Mucosa of descending colon (tissue), 3 donors: ENCODE data around the gene ZNF618. TPM values are rescaled to one million over a fixed set of nuclear protein-coding genes. Genes with fewer than 3 reads are reported as not detected.

Experiments used
- ATAC-seq: fragments of 200-7000 bp; cut with Tn5 transposase; one replicate; pipeline ENCODE4 v1.9.1; 2020; ENCODE audit warnings: mild to moderate bottlenecking, moderate library complexity
- DNase-seq, 3 donors: peaks; one replicate each; pipeline ENCODE4 v3.0.0-alpha.2; 2020
- H3K36me3 ChIP-seq: fragments of 200-600 bp; one replicate; pipeline ENCODE4 v1.8.0; 2021; ENCODE audit warnings: low read depth, mild to moderate bottlenecking
- H3K4me1 ChIP-seq: fragments of 200-600 bp; one replicate; pipeline ENCODE4 v1.8.0; 2021; ENCODE audit warnings: low read depth, mild to moderate bottlenecking
- H3K4me3 ChIP-seq: fragments of 200-600 bp; one replicate; pipeline ENCODE4 v1.8.0; 2021; ENCODE audit warnings: mild to moderate bottlenecking
- H3K9me3 ChIP-seq: fragments of 200-600 bp; one replicate; pipeline ENCODE4 v1.8.0; 2021; ENCODE audit warnings: mild to moderate bottlenecking
- intact Hi-C, 2 donors: fragments of 100-400 bp; cut with DNase I in 1 of 2; cut with micrococcal nuclease in 1 of 2; formaldehyde crosslinking; loops; one replicate each; pipeline versions ENCODE4 v1.11.0 to v1.11.1; 2022; cut with DNase I, micrococcal nuclease
- total RNA-seq, 3 donors: library from RNA; stranded (reverse); fragmentation: NEBNext Ultra II Directional in 2 of 3; extraction: Animal tissue kit (Norgen Biotek cat#: 25700) in 2 of 3; gene quantifications; one replicate each; pipeline versions ENCODE4 v1.2.1 to v1.2.4, GENCODE V29; 2021 to 2023
- TF ChIP-seq, protein P1 (sequence below): fragments of 200-600 bp; IDR thresholded peaks from one replicate; pipeline ENCODE4 v1.8.0; 2022; ENCODE audit warnings: antibody characterized with exemption, mild to moderate bottlenecking
- donor health status: DM: no; HTN: no; CAD: no; lungs with moderate emphysema.
- donor health status: DM: no; HTN: no; CAD: no.
- donor health status: DM: no; HTN: yes; CAD: no.

Gene ZNF618
- total RNA-seq, 3 donors from 2014 or later = 2.7 to 6.2 (median 3.7) TPM

DNA sequence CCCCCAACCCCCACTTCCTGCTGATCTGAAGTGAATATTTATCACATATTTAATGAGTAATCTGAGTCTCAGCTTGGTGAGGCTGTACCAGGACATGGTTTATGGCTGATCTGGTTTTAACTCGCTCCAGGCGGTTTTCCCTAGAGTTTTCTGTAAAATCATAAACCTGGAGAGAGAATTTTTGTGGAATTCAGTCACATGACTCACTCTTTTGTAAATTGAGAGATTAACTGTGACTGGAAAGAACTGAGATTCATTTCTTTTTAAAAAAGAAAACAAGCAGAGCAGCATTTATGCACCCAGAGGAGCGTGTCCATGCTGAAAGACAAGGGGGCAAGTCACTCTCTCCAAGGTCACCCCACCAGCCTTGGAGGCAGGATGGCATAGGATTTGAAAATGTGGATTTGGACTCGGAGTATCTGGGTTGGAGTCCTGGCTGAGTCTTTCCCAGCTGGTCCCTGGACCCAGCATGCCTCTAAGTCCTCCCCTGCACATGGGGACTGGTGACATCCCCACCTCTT, 81.8 kb downstream of the ZNF618 start:
- Histone ChIP-seq H3K9me3 (no peaks in the 10 kb centered on the region), H3K4me1 (no peaks in the 10 kb centered on the region), H3K4me3 (no peak overlapping the region), H3K36me3 (no peaks in the 10 kb centered on the region)
- ATAC-seq (peak; percentile 78), DNase-seq (peak in 1 of 3 donors; percentile 56)
- intact Hi-C loops = no loop called here
- TF ChIP-seq, protein P1, sequence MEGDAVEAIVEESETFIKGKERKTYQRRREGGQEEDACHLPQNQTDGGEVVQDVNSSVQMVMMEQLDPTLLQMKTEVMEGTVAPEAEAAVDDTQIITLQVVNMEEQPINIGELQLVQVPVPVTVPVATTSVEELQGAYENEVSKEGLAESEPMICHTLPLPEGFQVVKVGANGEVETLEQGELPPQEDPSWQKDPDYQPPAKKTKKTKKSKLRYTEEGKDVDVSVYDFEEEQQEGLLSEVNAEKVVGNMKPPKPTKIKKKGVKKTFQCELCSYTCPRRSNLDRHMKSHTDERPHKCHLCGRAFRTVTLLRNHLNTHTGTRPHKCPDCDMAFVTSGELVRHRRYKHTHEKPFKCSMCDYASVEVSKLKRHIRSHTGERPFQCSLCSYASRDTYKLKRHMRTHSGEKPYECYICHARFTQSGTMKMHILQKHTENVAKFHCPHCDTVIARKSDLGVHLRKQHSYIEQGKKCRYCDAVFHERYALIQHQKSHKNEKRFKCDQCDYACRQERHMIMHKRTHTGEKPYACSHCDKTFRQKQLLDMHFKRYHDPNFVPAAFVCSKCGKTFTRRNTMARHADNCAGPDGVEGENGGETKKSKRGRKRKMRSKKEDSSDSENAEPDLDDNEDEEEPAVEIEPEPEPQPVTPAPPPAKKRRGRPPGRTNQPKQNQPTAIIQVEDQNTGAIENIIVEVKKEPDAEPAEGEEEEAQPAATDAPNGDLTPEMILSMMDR = no peak

DNA sequence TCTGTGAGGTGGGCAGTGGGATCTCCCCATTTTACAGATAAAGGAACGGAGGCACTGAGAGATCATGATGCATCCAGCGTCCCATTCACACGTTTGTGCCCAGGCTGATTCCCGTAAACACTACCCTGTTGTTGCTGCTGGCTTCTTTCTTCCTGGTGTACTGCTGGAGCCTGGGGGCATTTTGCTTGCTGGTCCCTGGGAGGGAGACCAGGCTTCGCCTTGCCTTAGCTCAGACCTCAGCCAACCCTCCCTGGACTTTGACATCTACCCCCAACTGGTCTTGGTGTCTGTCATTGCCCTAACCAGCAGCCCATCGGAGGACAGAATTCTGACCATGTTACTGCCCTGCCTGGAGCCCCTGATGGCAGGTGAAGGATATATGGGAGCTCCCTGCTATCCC, 82.4 kb downstream of the ZNF618 start:
- no peak for ATAC-seq
- Histone ChIP-seq H3K4me3 (no peak overlapping the region), H3K4me1 (no peaks in the 10 kb centered on the region), H3K9me3 (no peaks in the 10 kb centered on the region), H3K36me3 (no peaks in the 10 kb centered on the region)
- TF ChIP-seq, protein P1 = no peak
- DNase-seq = no peak
- intact Hi-C loops = no loop called here

DNA sequence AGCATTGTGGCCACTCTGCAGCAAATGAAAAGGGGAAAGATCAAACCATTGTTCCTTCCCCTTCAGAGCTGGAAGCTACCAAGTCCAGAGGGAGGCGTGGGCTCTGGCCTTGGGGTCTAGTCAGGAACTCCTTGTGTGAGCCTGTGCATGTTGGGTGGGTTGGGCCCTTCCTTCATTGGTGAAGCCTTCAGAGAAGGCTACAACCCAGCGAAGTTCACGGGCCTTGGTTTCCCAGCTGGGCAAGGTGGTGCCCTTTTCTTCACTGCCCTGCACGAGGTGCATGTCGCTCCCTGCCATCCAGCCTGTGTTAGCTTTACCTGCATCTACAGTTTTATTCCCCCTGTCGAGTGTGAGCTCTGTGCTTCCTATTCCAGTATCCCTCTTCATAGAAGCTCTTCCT, 84.7 kb downstream of the ZNF618 start:
- H3K4me1 ChIP-seq = peaks cover 2% of the 10 kb centered on the region
- TF ChIP-seq, protein P1 = no peak
- no peaks in the 10 kb centered on the region for H3K9me3 ChIP-seq
- no peak overlapping the region for H3K4me3 ChIP-seq
- no peak for ATAC-seq
- no peak for DNase-seq
- intact Hi-C loops = no loop called here
- H3K36me3 ChIP-seq = no peaks in the 10 kb centered on the region

DNA sequence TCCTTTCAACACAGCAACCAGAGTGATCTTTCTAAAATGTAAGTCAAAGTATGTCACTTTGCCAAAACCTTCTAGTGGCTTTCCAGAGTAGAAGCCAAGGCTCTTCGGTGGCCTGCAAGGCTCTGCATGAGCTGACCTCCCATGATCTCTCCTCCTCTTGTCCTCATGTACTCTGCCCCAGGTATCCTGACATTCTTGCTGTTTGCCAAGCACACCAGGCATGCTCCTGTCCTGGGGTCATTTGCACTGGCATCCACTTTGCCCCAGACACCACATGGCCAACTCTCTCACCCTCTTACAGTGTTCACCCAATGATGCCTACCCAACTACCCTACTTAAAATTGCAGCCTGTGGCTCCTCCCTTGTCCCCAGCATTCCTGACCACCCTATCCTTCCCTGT, 86.3 kb downstream of the ZNF618 start:
- TF ChIP-seq, protein P1 = no peak
- ATAC-seq (no peak), DNase-seq (no peak)
- H3K4me3 ChIP-seq = no peak overlapping the region
- no peaks in the 10 kb centered on the region for H3K9me3 ChIP-seq
- intact Hi-C loops = no loop called here
- no peaks in the 10 kb centered on the region for H3K36me3 ChIP-seq
- peaks cover 13% of the 10 kb centered on the region for H3K4me1 ChIP-seq

DNA sequence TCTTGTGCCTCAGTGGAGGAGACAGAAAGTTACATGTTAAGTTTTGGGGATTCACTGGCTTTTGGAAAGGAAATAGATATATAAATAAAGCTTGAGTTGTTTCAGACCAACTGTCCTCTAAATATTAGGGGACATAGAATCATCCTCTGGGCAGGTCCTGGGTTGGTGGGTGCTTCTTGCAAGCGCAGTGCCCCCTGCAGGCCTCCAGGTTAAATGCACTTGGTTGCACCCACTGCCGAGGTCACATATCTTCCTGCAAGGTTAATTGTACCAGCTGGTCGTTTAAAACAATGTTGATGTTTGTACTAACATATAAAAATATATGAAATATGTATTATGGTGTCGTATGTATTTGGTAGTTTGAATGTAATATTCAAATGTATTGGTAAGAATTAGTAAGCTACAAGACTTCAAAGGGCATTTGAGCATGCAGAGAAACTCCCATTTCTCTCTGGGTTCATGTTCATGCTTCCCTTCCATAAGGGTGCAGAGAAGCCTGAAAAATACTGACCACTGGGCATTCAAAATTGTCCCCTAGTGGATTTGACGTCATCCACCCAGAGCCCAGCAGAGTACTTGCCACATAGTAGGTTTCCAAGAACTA, 87.0 kb downstream of the ZNF618 start:
- intact Hi-C loops = no loop called here

More for the DNA sequence above, 87.0 kb downstream of the ZNF618 start:
- TF ChIP-seq, protein P1 = peak; percentile 72
- DNase-seq = peak in 2 of 3 donors; percentile 58 to 60
- no peaks in the 10 kb centered on the region for H3K36me3 ChIP-seq
- peak; percentile 52 for ATAC-seq
- no peaks in the 10 kb centered on the region for H3K9me3 ChIP-seq
- H3K4me1 ChIP-seq = peaks cover 13% of the 10 kb centered on the region
- H3K4me3 ChIP-seq = no peak overlapping the region
